ENCODE results near the gene RPS19BP1.

Gene RPS19BP1

GRCh38 chr22:39500101-39500500 lies 32.4 kb downstream of the RPS19BP1 start:
- DNase-seq (ENCODE audit: extremely low read depth, low read depth), result no peak
- TF ChIP-seq CTCF (IDR thresholded peaks at IDR 0.05; ENCODE audit: low read depth, low read length), result no peak

- no peak for DNase-seq (ENCODE audit: extremely low read depth, low read depth)
- no peak for TF ChIP-seq CTCF (IDR thresholded peaks at IDR 0.05; ENCODE audit: low read depth, low read length)
Measured at GRCh38 chr22:39498802-39499201, 33.7 kb downstream of the RPS19BP1 start.

- DNase-seq (ENCODE audit: extremely low read depth, low read depth), result no peak
- no peak for TF ChIP-seq CTCF (IDR thresholded peaks at IDR 0.05; ENCODE audit: low read depth, low read length)
Measured at GRCh38 chr22:39498368-39498767, 34.2 kb downstream of the RPS19BP1 start.

- no peak for TF ChIP-seq CTCF (IDR thresholded peaks at IDR 0.05; ENCODE audit: low read depth, low read length)
- no peak for DNase-seq (ENCODE audit: extremely low read depth, low read depth)
Measured at GRCh38 chr22:39497429-39497828, 35.1 kb downstream of the RPS19BP1 start.

GRCh38 chr22:39496131-39496838 lies 36.3 kb downstream of the RPS19BP1 start:
- TF ChIP-seq CTCF (IDR thresholded peaks at IDR 0.05; ENCODE audit: low read depth, low read length), result peak; percentile 79
- DNase-seq (ENCODE audit: extremely low read depth, low read depth), result no peak

GRCh38 chr22:39494471-39495120 lies 38.0 kb downstream of the RPS19BP1 start:
- DNase-seq (ENCODE audit: extremely low read depth, low read depth), result no peak
- no peak for TF ChIP-seq CTCF (IDR thresholded peaks at IDR 0.05; ENCODE audit: low read depth, low read length)

- TF ChIP-seq CTCF (IDR thresholded peaks at IDR 0.05; ENCODE audit: low read depth, low read length), result no peak
- peak; percentile 67 for DNase-seq (ENCODE audit: extremely low read depth, low read depth)
Measured at GRCh38 chr22:39493759-39494158, 38.8 kb downstream of the RPS19BP1 start.

Measured in AG09319 (cell line).